Peyer's patch (tissue), 4 donors: ENCODE measurements around the gene ABLIM2.

Source experiments
- CTCF ChIP-seq, 6 experiments: fragments of 450-650 bp in 4 of 6; fragments of 200-600 bp in 2 of 6; sonication (generic) in 1 of 6; IDR thresholded peaks; one replicate each; pipeline ENCODE4 v1.5.1; 2017 to 2019; ENCODE audit warnings: antibody characterized with exemption in 6 of 6, mild to moderate bottlenecking in 3 of 6, moderate library complexity in 1 of 6
- POLR2A ChIP-seq, 2 donors: fragments of 450-650 bp; IDR thresholded peaks; one replicate each; pipeline ENCODE4 v1.5.1; 2017; ENCODE audit warnings: antibody characterized with exemption in 2 of 2, mild to moderate bottlenecking in 2 of 2, moderate library complexity in 2 of 2

- TF ChIP-seq CTCF (IDR thresholded peaks at IDR 0.05): no peak
- TF ChIP-seq POLR2A (IDR thresholded peaks at IDR 0.05): no peak
These were observed 24.6 kb downstream of the ABLIM2 start for GRCh38 chr4:8133897-8134563.
